HEK293 (cell line): ENCODE data around the gene TARS3.
A peak's percentile ranks its signal among the peaks of the same experiment; 100 is the strongest.

Experiments
- IKZF3 ChIP-seq: fragments of 450-650 bp; IDR thresholded peaks from 2 replicates; pipeline ENCODE4 v1.5.0; 2018; ENCODE audit warnings: missing biosample characterization, mild to moderate bottlenecking, missing genetic modification characterization, moderate library complexity
- OSR2 ChIP-seq: fragments of 450-650 bp; formaldehyde crosslinking; IDR thresholded peaks from 2 replicates; pipeline ENCODE4 v1.5.1; 2016; ENCODE audit warnings: missing biosample characterization, missing genetic modification characterization
- OVOL3 ChIP-seq: fragments of 450-650 bp; formaldehyde crosslinking; IDR thresholded peaks from 2 replicates; pipeline ENCODE4 v1.5.1; 2016; ENCODE audit warnings: missing biosample characterization, missing genetic modification characterization
- PRDM6 ChIP-seq: fragments of 450-650 bp; formaldehyde crosslinking; IDR thresholded peaks from 2 replicates; pipeline ENCODE4 v1.5.1; 2017; ENCODE audit warnings: missing biosample characterization, missing genetic modification characterization
- SETDB1 ChIP-seq: IDR thresholded peaks from one replicate; pipeline ENCODE4 v1.6.1; 2017; ENCODE audit warnings: mild to moderate bottlenecking, low read length, moderate library complexity, mixed read lengths; ENCODE audit not compliant: insufficient read length
- SP2 ChIP-seq: fragments of 450-650 bp; formaldehyde crosslinking; IDR thresholded peaks from 2 replicates; pipeline ENCODE4 v1.5.1; 2016; ENCODE audit warnings: missing biosample characterization, missing genetic modification characterization
- ZBTB8A ChIP-seq: fragments of 450-650 bp; formaldehyde crosslinking; IDR thresholded peaks from 2 replicates; pipeline ENCODE4 v1.5.1; 2016; ENCODE audit warnings: missing biosample characterization, missing genetic modification characterization
- ZFHX2 ChIP-seq: fragments of 450-650 bp; formaldehyde crosslinking; conservative IDR thresholded peaks from 2 replicates; pipeline ENCODE4 v1.5.1; 2016; ENCODE audit warnings: missing biosample characterization, missing genetic modification characterization
- ZFP37 ChIP-seq: fragments of 450-650 bp; formaldehyde crosslinking; IDR thresholded peaks from 2 replicates; pipeline ENCODE4 v1.5.1; 2016; ENCODE audit warnings: missing biosample characterization, missing genetic modification characterization
- ZNF10 ChIP-seq: fragments of 450-650 bp; formaldehyde crosslinking; IDR thresholded peaks from 2 replicates; pipeline ENCODE4 v1.5.1; 2017; ENCODE audit warnings: missing biosample characterization, missing genetic modification characterization
- ZNF133 ChIP-seq: fragments of 450-650 bp; formaldehyde crosslinking; IDR thresholded peaks from 2 replicates; pipeline ENCODE4 v1.5.1; 2016; ENCODE audit warnings: missing biosample characterization, missing genetic modification characterization
- ZNF148 ChIP-seq: fragments of 450-650 bp; formaldehyde crosslinking; IDR thresholded peaks from 2 replicates; pipeline ENCODE4 v1.5.0; 2017; ENCODE audit warnings: missing biosample characterization, missing genetic modification characterization, borderline replicate concordance
- ZNF223 ChIP-seq: fragments of 450-650 bp; formaldehyde crosslinking; IDR thresholded peaks from 2 replicates; pipeline ENCODE4 v1.5.1; 2016; ENCODE audit warnings: missing biosample characterization, missing genetic modification characterization
- ZNF23 ChIP-seq: fragments of 450-650 bp; formaldehyde crosslinking; IDR thresholded peaks from 2 replicates; pipeline ENCODE4 v1.5.1; 2016; ENCODE audit warnings: missing biosample characterization, missing genetic modification characterization, borderline replicate concordance
- ZNF311 ChIP-seq: fragments of 450-650 bp; formaldehyde crosslinking; IDR thresholded peaks from 2 replicates; pipeline ENCODE4 v1.5.1; 2017; ENCODE audit warnings: missing biosample characterization, missing genetic modification characterization, borderline replicate concordance
- ZNF362 ChIP-seq: fragments of 450-650 bp; formaldehyde crosslinking; IDR thresholded peaks from 2 replicates; pipeline ENCODE4 v1.5.1; 2016; ENCODE audit warnings: missing biosample characterization, missing genetic modification characterization
- ZNF391 ChIP-seq: fragments of 450-650 bp; formaldehyde crosslinking; IDR thresholded peaks from 2 replicates; pipeline ENCODE4 v1.5.1; 2016; ENCODE audit warnings: low read depth, missing biosample characterization, missing genetic modification characterization, borderline replicate concordance
- ZNF488 ChIP-seq: fragments of 450-650 bp; formaldehyde crosslinking; IDR thresholded peaks from 2 replicates; pipeline ENCODE4 v1.5.1; 2016; ENCODE audit warnings: missing biosample characterization, missing genetic modification characterization
- ZNF514 ChIP-seq: fragments of 450-650 bp; formaldehyde crosslinking; IDR thresholded peaks from 2 replicates; pipeline ENCODE4 v1.5.1; 2016; ENCODE audit warnings: missing biosample characterization, missing genetic modification characterization
- ZNF529 ChIP-seq: fragments of 450-650 bp; formaldehyde crosslinking; IDR thresholded peaks from 2 replicates; pipeline ENCODE4 v1.5.1; 2017; ENCODE audit warnings: missing genetic modification characterization, missing biosample characterization; ENCODE audit not compliant: insufficient replicate concordance
- ZNF623 ChIP-seq: fragments of 450-650 bp; formaldehyde crosslinking; IDR thresholded peaks from 2 replicates; pipeline ENCODE4 v1.5.1; 2016; ENCODE audit warnings: missing biosample characterization, missing genetic modification characterization
- ZNF645 ChIP-seq: fragments of 450-650 bp; formaldehyde crosslinking; IDR thresholded peaks from 2 replicates; pipeline ENCODE4; 2016; ENCODE audit warnings: missing biosample characterization, missing genetic modification characterization
- ZNF654 ChIP-seq: fragments of 450-650 bp; formaldehyde crosslinking; IDR thresholded peaks from 2 replicates; pipeline ENCODE4 v1.5.1; 2016; ENCODE audit warnings: low read depth, missing biosample characterization, missing genetic modification characterization
- ZNF76 ChIP-seq: fragments of 450-650 bp; formaldehyde crosslinking; IDR thresholded peaks from 2 replicates; pipeline ENCODE4; 2016; ENCODE audit warnings: low read depth, missing biosample characterization, missing genetic modification characterization, borderline replicate concordance
- ZNF768 ChIP-seq: fragments of 450-650 bp; formaldehyde crosslinking; IDR thresholded peaks from 2 replicates; pipeline ENCODE4 v1.5.1; 2018; ENCODE audit warnings: missing biosample characterization, mild to moderate bottlenecking, missing genetic modification characterization
- ZNF777 ChIP-seq: fragments of 450-650 bp; formaldehyde crosslinking; IDR thresholded peaks from 2 replicates; pipeline ENCODE4 v1.5.1; 2017; ENCODE audit warnings: missing biosample characterization, missing genetic modification characterization, borderline replicate concordance
- ZNF837 ChIP-seq: fragments of 450-650 bp; formaldehyde crosslinking; IDR thresholded peaks from 2 replicates; pipeline ENCODE4 v1.5.1; 2016; ENCODE audit warnings: missing biosample characterization, missing genetic modification characterization
- ZSCAN23 ChIP-seq: fragments of 450-650 bp; formaldehyde crosslinking; IDR thresholded peaks from 2 replicates; pipeline ENCODE4 v1.5.1; 2016; ENCODE audit warnings: missing biosample characterization, missing genetic modification characterization

The TARS3 gene

GRCh38 chr15:101723874-101724674 is at the start of gene TARS3 (continued):
- no peak for TF ChIP-seq ZNF488 (tag by site-specific recombination)
- peak; percentile 93 for TF ChIP-seq ZFHX2 (tag by site-specific recombination)
- TF ChIP-seq ZNF837 (tag by site-specific recombination): no peak
- TF ChIP-seq ZBTB8A (tag by site-specific recombination): peak; percentile 93
- peak; percentile 92 for TF ChIP-seq ZFP37
- no peak for TF ChIP-seq ZNF529
- TF ChIP-seq ZNF76 (tag by site-specific recombination): peak; percentile 83; the same call in 1 of the 2 replicates
- 0 out of 2 replicates have a peak, but pooled peaks have one; percentile 12 for TF ChIP-seq ZNF362 (tag by site-specific recombination)
- no peak for TF ChIP-seq ZNF654
- TF ChIP-seq ZNF623 (tag by site-specific recombination): no peak
- peak; percentile 83 for TF ChIP-seq ZNF10 (tag by site-specific recombination)
- TF ChIP-seq ZNF768 (tag by site-specific recombination): peak; percentile 78; the same call in 1 of the 2 replicates
- TF ChIP-seq OSR2 (tag by site-specific recombination): peak; percentile 33; the same call in 1 of the 2 replicates
- TF ChIP-seq ZNF223 (tag by site-specific recombination): peak; percentile 86
- TF ChIP-seq ZNF133 (tag by site-specific recombination): peak; percentile 20; the same call in 1 of the 2 replicates
- peak; percentile 60 for TF ChIP-seq SP2 (tag by site-specific recombination)
- no peak for TF ChIP-seq ZNF645 (tag by site-specific recombination)
- peak; percentile 48; the same call in 1 of the 2 replicates for TF ChIP-seq ZNF777 (tag by site-specific recombination)
- TF ChIP-seq ZNF148 (tag by site-specific recombination): no peak
- no peak for TF ChIP-seq SETDB1
- no peak for TF ChIP-seq ZNF311 (tag by site-specific recombination)
- no peak for TF ChIP-seq PRDM6
- no peak for TF ChIP-seq OVOL3 (tag by site-specific recombination)
- no peak for TF ChIP-seq ZNF514 (tag by site-specific recombination)
- peak; percentile 50; the same call in 1 of the 2 replicates for TF ChIP-seq IKZF3 (tag by site-specific recombination)
- peak; percentile 80; the same call in 1 of the 2 replicates for TF ChIP-seq ZNF391 (tag by site-specific recombination)
- no peak for TF ChIP-seq ZNF23 (tag by site-specific recombination)
- no peak for TF ChIP-seq ZSCAN23 (tag by site-specific recombination)
